GM10248 (cell line): Measurements from ENCODE around the gene LAMC1.

Experiments
- CTCF ChIA-PET: fragments of 300-600 bp; sonication (Branson Sonifier 250); formaldehyde crosslinking; extraction: SDS; loops from one replicate; lab custom pipeline; 2021; ENCODE audit warnings: antibody characterized with exemption; lab: Yijun Ruan, JAX
- POLR2A ChIA-PET: fragments of 350-650 bp; sonication (Branson Sonifier 250); formaldehyde crosslinking; extraction: SDS; loops from one replicate; lab custom pipeline; 2020; ENCODE audit warnings: antibody characterized with exemption; lab: Yijun Ruan, JAX
- DNase-seq: peaks from one replicate; pipeline ENCODE4 v3.0.0; 2012; ENCODE audit errors: extremely low spot score
- TF ChIP-seq, protein P1 (sequence below): IDR thresholded peaks from 2 replicates; pipeline ENCODE4 v1.5.1; 2012; ENCODE audit warnings: mild to moderate bottlenecking, low read depth; ENCODE audit errors: extremely low read depth, missing control alignments, control extremely low read depth

LAMC1 gene

DNA sequence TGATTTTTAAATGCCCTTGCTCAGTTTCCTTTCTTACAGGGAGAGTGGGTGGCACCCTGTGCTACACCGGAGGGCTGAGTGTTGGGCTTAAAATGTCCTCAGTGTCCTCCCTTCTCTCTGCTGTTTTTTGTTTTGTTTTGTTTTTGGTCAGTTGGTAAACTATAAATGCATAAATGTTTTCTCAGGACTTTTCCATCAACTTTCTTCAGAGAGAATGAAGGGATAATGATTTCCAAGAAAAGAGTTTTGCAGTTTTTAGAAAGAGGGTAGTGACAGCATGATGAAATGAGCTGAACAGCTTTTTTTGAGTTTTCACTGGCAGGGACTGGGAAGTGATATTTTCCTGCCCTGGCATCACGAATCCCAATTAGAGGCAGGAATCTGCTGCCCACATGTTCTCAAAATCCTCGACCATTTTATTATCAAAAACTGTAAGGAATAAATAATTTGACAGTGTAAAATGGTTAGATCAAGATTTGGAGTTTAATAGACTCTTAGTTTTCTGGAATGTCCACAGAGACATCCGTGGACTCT, 15.2 kb downstream of the LAMC1 start:
- POLR2A ChIA-PET = no interaction called here

DNA sequence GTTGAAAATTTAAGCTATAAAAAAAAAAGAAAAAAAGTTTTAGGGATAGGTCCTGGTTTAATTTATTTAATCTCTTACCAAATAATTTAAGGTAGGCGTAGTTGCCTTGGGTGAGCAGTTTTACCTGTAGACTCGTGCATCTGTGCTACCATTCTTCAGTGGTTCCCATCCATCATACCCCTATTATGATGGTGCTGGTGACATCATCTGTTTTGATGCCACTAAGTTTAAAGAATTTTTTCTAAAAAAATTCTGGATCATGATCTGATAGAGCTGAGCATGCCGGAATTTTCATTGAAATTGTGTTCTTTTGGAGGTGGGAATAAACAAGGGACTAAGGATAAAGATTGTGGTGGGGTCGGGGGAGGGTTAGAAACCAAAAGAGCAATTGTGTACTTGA, 15.7 kb downstream of the LAMC1 start:
- TF ChIP-seq, protein P1, sequence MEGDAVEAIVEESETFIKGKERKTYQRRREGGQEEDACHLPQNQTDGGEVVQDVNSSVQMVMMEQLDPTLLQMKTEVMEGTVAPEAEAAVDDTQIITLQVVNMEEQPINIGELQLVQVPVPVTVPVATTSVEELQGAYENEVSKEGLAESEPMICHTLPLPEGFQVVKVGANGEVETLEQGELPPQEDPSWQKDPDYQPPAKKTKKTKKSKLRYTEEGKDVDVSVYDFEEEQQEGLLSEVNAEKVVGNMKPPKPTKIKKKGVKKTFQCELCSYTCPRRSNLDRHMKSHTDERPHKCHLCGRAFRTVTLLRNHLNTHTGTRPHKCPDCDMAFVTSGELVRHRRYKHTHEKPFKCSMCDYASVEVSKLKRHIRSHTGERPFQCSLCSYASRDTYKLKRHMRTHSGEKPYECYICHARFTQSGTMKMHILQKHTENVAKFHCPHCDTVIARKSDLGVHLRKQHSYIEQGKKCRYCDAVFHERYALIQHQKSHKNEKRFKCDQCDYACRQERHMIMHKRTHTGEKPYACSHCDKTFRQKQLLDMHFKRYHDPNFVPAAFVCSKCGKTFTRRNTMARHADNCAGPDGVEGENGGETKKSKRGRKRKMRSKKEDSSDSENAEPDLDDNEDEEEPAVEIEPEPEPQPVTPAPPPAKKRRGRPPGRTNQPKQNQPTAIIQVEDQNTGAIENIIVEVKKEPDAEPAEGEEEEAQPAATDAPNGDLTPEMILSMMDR = no peak
- ChIA-PET CTCF (interaction anchor here (1.9 kb wide), 1 partner anchor 76 kb away, joined by 4 read pairs; no protein-coding TSS in a partner anchor), POLR2A (no interaction called here)
- DNase-seq = no peak

More for the DNA sequence above, 15.2 kb downstream of the LAMC1 start:
- no peak for DNase-seq
- CTCF ChIA-PET = interaction anchor here (1.9 kb wide), 1 partner anchor 76 kb away, joined by 4 read pairs; no protein-coding TSS in a partner anchor
- TF ChIP-seq, protein P1 = no peak

DNA sequence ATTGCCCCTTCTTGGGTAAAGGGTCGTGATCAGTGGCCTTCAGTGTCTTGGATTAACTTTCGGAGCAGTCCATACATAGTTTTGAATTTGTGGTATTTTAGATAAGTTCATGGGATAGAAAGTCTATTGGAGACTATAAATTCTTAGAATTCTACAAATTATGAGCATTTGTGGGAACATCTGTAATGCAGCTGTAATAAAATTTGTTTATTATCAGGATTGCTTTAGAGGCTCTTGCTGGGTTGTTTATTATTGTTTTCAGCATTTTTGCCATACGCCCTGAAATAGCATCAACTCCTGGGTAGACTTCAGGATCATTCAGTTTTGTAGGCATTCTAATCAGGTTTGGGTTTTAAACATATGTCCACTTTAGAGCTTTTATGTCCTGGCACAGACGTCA, 16.1 kb downstream of the LAMC1 start:
- TF ChIP-seq, protein P1 = no peak
- ChIA-PET CTCF (interaction anchor here (1.3 kb wide), 1 partner anchor 11 kb away, joined by 3 read pairs; no protein-coding TSS in a partner anchor), POLR2A (interaction anchor here (0.6 kb wide), 1 partner anchor 10 kb away, joined by 4 read pairs; no protein-coding TSS in a partner anchor)
- no peak for DNase-seq

DNA sequence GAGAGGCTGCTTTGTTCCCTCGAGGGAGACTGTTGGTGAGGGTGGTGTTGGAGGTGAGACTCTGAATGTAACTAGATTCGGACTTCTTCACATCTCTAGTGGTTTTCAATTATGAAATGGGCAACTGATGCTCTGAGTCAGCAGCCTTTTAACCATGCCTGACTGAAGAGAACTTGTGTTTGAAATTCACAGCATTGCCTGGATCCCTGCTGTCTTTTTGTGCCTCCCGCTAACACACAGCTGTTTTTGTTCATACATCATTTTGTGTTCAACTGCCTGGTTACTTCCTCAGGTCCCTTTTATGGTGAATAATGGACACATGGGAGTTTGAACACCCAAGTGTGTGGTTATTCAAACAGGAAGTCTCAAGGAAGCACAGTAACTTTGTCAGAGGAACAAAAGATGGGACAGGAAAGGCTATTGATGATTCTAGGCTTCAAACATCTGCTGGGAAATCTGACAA, 16.8 kb downstream of the LAMC1 start:
- DNase-seq = no peak
- TF ChIP-seq, protein P1 = no peak
- CTCF ChIA-PET = interaction anchor here (0.7 to 1.7 kb wide), 5 partner anchors 8 to 34 kb away, joined by 3 to 5 read pairs (median 4); no protein-coding TSS in a partner anchor
- POLR2A ChIA-PET = interaction anchor here (0.6 kb wide), 1 partner anchor 10 kb away, joined by 4 read pairs; no protein-coding TSS in a partner anchor

GRCh38 chr1:183040547-183040971, 17.3 kb downstream of the LAMC1 start:
- ChIA-PET CTCF (interaction anchor here (0.7 to 1.7 kb wide), 6 partner anchors 9 to 78 kb away, joined by 3 to 5 read pairs (median 4); no protein-coding TSS in a partner anchor), POLR2A (no interaction called here)
- TF ChIP-seq, protein P1 = no peak
- no peak for DNase-seq

DNA sequence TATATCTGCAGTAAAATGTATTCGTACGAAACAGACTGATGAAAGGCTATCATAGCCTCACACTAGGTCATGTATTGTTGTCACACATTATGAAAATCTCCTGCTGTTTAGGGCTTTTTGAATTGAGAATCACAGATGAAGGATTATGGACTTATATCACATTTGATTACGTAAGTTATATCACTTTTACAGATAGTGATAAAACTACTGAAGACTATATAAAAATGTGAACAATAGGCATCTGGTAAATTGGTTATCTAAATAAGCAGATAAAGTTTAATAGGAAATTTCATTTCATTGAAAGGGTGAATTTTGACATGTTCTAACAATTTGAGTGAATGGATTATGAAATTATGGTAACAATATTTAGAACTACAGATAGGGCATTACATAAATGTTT, 20.0 kb downstream of the LAMC1 start:
- TF ChIP-seq, protein P1 = no peak
- CTCF ChIA-PET = interaction anchor here (0.9 kb wide), 1 partner anchor 8 kb away, joined by 3 read pairs; no protein-coding TSS in a partner anchor
- no peak for DNase-seq
- POLR2A ChIA-PET = no interaction called here
